IMR-90 (cell line): Measurements from ENCODE around the gene OXCT2. TPM values are rescaled to one million over a fixed set of nuclear protein-coding genes. Genes with fewer than 3 reads are reported as not detected.
"Not testable (repeated sequence)": the region's sequence is repeated elsewhere in the genome, so short reads cannot be mapped to it uniquely, and the experiment has no call there.

Source experiments
- ATAC-seq: fragments of 200-7000 bp; cut with Tn5 transposase; 2 replicates; pipeline ENCODE4 v1.9.1; 2020; ENCODE audit warnings: low read depth, mild to moderate bottlenecking, moderate library complexity
- Bru-seq: library from RNA; stranded (reverse); fragments of 400-500 nt; gene quantifications from one replicate; lab custom pipeline; 2021; lab: Mats Ljungman, UMichigan
- BruChase-seq, 2 experiments: library from RNA; stranded (reverse); fragments of 400-500 nt; gene quantifications; one replicate each; lab custom pipeline; 2021; lab: Mats Ljungman, UMichigan
- BruUV-seq: library from RNA; stranded (reverse); fragments of 400-500 nt; replicated peaks from 2 replicates; lab custom pipeline; 2021; lab: Mats Ljungman, UMichigan
- CTCF ChIA-PET: fragments of 300-600 bp; formaldehyde crosslinking; extraction: SDS; loops from one replicate; lab custom pipeline; 2021; ENCODE audit warnings: antibody characterized with exemption; lab: Yijun Ruan, JAX
- POLR2A ChIA-PET: fragments of 300-600 bp; sonication (Branson Sonifier 250); formaldehyde crosslinking; loops from one replicate; lab custom pipeline; 2022; ENCODE audit warnings: antibody characterized with exemption; ENCODE audit not compliant: unreplicated experiment; lab: Charles Lee
- DNase-seq: peaks from one replicate; pipeline ENCODE4 v3.0.0; 2013
- H2AFZ ChIP-seq: replicated peaks from 2 replicates; pipeline ENCODE3; 2013; ENCODE audit warnings: low read length, mild to moderate bottlenecking; ENCODE audit not compliant: poor library complexity
- H2AK5ac ChIP-seq: 2 replicates; pipeline ENCODE4 v1.6.1; 2013; ENCODE audit warnings: low read depth, low read length, inconsistent platforms
- H2AK9ac ChIP-seq: replicated peaks from 2 replicates; pipeline ENCODE3; 2013; ENCODE audit warnings: mild to moderate bottlenecking, low read depth, low read length, moderate library complexity; ENCODE audit not compliant: poor library complexity
- H2BK120ac ChIP-seq: 2 replicates; pipeline ENCODE4 v1.6.1; 2013; ENCODE audit warnings: low read depth, low read length, inconsistent platforms
- H2BK15ac ChIP-seq: 3 replicates; pipeline ENCODE4 v1.6.1; 2013; ENCODE audit warnings: low read depth, low read length, inconsistent platforms
- H2BK20ac ChIP-seq: 2 replicates; pipeline ENCODE4 v1.6.1; 2013; ENCODE audit warnings: low read depth, mild to moderate bottlenecking, inconsistent platforms, low read length, moderate library complexity
- H2BK5ac ChIP-seq: 2 replicates; pipeline ENCODE4 v1.6.1; 2013; ENCODE audit warnings: mild to moderate bottlenecking, low read depth, low read length, inconsistent platforms; ENCODE audit not compliant: poor library complexity, severe bottlenecking
- H3K14ac ChIP-seq: replicated peaks from 2 replicates; pipeline ENCODE4 v1.6.1; 2013; ENCODE audit warnings: low read depth, low read length, inconsistent platforms
- H3K18ac ChIP-seq: 2 replicates; pipeline ENCODE4 v1.6.1; 2013; ENCODE audit warnings: low read depth, low read length, control low read depth
- H3K23ac ChIP-seq: 2 replicates; pipeline ENCODE4 v1.6.1; 2013; ENCODE audit warnings: low read depth, low read length, inconsistent platforms
- H3K27ac ChIP-seq: 2 replicates; pipeline ENCODE4 v1.5.1; 2013; ENCODE audit warnings: mild to moderate bottlenecking, control low read depth, low read length; ENCODE audit not compliant: insufficient read depth
- H3K27me3 ChIP-seq: 2 replicates; pipeline ENCODE4 v1.6.1; 2013; ENCODE audit warnings: low read length; ENCODE audit not compliant: control insufficient read depth, insufficient read depth
- H3K36me3 ChIP-seq: 2 replicates; pipeline ENCODE4 v1.6.1; 2013; ENCODE audit warnings: low read length, mixed read lengths; ENCODE audit not compliant: control insufficient read depth, insufficient read depth
- H3K4ac ChIP-seq: 2 replicates; pipeline ENCODE4 v1.6.1; 2013; ENCODE audit warnings: low read depth, low read length, inconsistent platforms
- H3K4me1 ChIP-seq: 2 replicates; pipeline ENCODE4 v1.6.1; 2013; ENCODE audit warnings: low read length, mixed read lengths; ENCODE audit not compliant: control insufficient read depth, insufficient read depth
- H3K4me2 ChIP-seq: 2 replicates; pipeline ENCODE4 v1.6.1; 2013; ENCODE audit warnings: low read depth, mild to moderate bottlenecking, control low read depth, low read length, moderate library complexity
- H3K4me3 ChIP-seq: 2 replicates; pipeline ENCODE4 v1.5.1; 2013; ENCODE audit warnings: low read depth, mild to moderate bottlenecking, control low read depth, low read length, moderate library complexity; ENCODE audit not compliant: insufficient read depth
- H3K56ac ChIP-seq: 2 replicates; pipeline ENCODE4 v1.6.1; 2013; ENCODE audit warnings: low read length, inconsistent platforms; ENCODE audit not compliant: insufficient read depth; ENCODE audit errors: extremely low read depth
- H3K79me1 ChIP-seq, 2 experiments: 2 replicates each; pipeline ENCODE4 v1.6.1; 2013; ENCODE audit warnings: low read length in 2 of 2, inconsistent platforms in 1 of 2, low read depth in 1 of 2
- H3K9ac ChIP-seq: 2 replicates; pipeline ENCODE4 v1.6.1; 2013; ENCODE audit warnings: low read depth, low read length, control low read depth
- H3K9me1 ChIP-seq: 2 replicates; pipeline ENCODE4 v1.6.1; 2013; ENCODE audit warnings: low read length, inconsistent platforms; ENCODE audit not compliant: insufficient read depth
- H3K9me3 ChIP-seq: 2 replicates; pipeline ENCODE4 v1.6.1; 2013; ENCODE audit warnings: low read length; ENCODE audit not compliant: control insufficient read depth, insufficient read depth
- H4K20me1 ChIP-seq: 2 replicates; pipeline ENCODE4 v1.6.1; 2013; ENCODE audit warnings: low read length, inconsistent platforms; ENCODE audit not compliant: insufficient read depth
- H4K5ac ChIP-seq: 2 replicates; pipeline ENCODE4 v1.6.1; 2013; ENCODE audit warnings: mild to moderate bottlenecking, low read depth, low read length, control low read depth
- H4K8ac ChIP-seq, 2 experiments: 2 replicates each; pipeline ENCODE4 v1.6.1; 2013; ENCODE audit warnings: low read depth in 2 of 2, low read length in 2 of 2, control low read depth in 1 of 2, inconsistent platforms in 1 of 2
- H4K91ac ChIP-seq: 2 replicates; pipeline ENCODE4 v1.6.1; 2013; ENCODE audit warnings: low read depth, low read length, inconsistent platforms; ENCODE audit not compliant: insufficient read depth
- WGBS, 2 experiments: methylation state at CpG; one replicate each; pipeline versions ENCODE4 v1.1.5 to v1.1.7; 2013; ENCODE audit warnings: missing lambda C conversion rate in 2 of 2; ENCODE audit not compliant: insufficient read length in 1 of 2; ENCODE audit errors: extremely low coverage in 2 of 2; 5-methylcytosine and 5-hydroxymethylcytosine counted together
- dilution Hi-C: fragments of 300-500 bp; cut with HindIII; formaldehyde crosslinking; loops from one replicate; pipeline ENCODE4 v1.14.3; 2018; ENCODE audit warnings: low sequenced_read_pairs; ENCODE audit not compliant: unreplicated experiment
- in situ Hi-C: fragments of 300-500 bp; cut with MboI; formaldehyde crosslinking; loops from 3 replicates; pipeline ENCODE4 v1.14.3; 2019; ENCODE audit warnings: low sequenced_read_pairs, inconsistent platforms, mixed read lengths
- intact Hi-C: fragments of 100-400 bp; cut with micrococcal nuclease; formaldehyde crosslinking; loops from 2 replicates; pipeline ENCODE4 v1.10.0; 2022
- long read RNA-seq: library from polyadenylated mRNA; unstranded; transcript quantifications from one replicate; pipeline ENCODE4 v2.0.0, GENCODE V29; 2021; ENCODE audit not compliant: unreplicated experiment
- polyA plus RNA-seq, 3 experiments: library from polyadenylated mRNA; depleted of rRNA; stranded (reverse); fragments of >200 nt; gene quantifications; 2 replicates each; pipeline ENCODE4 v1.2.3, GENCODE V29; 2012; ENCODE audit warnings: low replicate concordance in 1 of 3
- total RNA-seq: library from RNA; depleted of rRNA; stranded (reverse); fragments of >200 nt; gene quantifications from 2 replicates; pipeline ENCODE4 v1.2.3, GENCODE V29; 2012; rRNA removed

OXCT2 gene
- total RNA-seq (0.18 and 0.28 TPM in 2 replicates), polyA plus RNA-seq (2012; rRNA removed) (0.22 and 0.30 TPM in 2 replicates), Bru-seq, nascent RNA (not detected), BruChase-seq, experiment 1, labeled RNA remaining after a 6-hour chase (not detected), BruChase-seq, experiment 2, labeled RNA remaining after a 2-hour chase (percentile 16 among the genes with signal in this experiment)
- polyA plus RNA-seq (2012; cell fraction: cytosol; rRNA removed): 0.26 and 0.49 TPM in 2 replicates
- 0.44 and 0.53 TPM in 2 replicates for polyA plus RNA-seq (2012; cell fraction: nucleus; rRNA removed; ENCODE audit: low replicate concordance)
- long read RNA-seq: 0 reads

DNA sequence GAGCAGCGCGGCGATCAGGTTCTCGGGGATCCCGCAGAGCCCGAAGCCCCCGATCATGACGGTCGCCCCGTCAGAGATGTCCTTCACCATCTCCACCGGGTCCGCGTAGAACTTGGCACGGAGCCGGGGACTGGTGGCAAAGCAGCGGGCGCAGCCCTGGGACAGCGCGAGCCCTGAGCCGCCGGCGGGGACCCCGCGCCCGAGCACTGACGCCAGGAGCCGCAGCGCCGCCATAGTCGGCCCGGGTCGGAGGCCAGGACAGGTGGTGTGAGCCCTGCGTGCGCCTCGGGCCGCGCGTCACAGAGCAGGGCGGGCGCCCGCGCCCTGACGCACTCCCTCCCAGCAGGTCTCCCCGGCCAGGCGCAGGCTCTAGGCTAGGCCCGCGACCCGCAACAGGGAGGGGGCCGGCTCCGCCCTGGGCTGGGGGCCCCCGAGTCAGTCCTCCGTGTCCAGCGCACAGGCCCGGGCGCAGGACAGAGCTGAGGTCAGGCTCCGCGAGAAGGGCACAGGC lies at the start of gene OXCT2:
TSS of gene OXCT2 (minus strand) at position 327 of the 511 bp plus-strand sequence. CDS start at position 234, 93 bp downstream.
- H3K4ac ChIP-seq, POLR2A ChIA-PET, H2BK120ac ChIP-seq, H3K9me3 ChIP-seq, H3K36me3 ChIP-seq, H3K18ac ChIP-seq, H2AK5ac ChIP-seq, H4K91ac ChIP-seq, H3K27me3 ChIP-seq, H3K23ac ChIP-seq, H2BK15ac ChIP-seq, intact Hi-C loops, H4K20me1 ChIP-seq, H4K5ac ChIP-seq, CTCF ChIA-PET, ATAC-seq, DNase-seq, H3K79me1 ChIP-seq, H2AK9ac ChIP-seq, H3K27ac ChIP-seq, H2BK20ac ChIP-seq, in situ Hi-C loops, H3K9ac ChIP-seq, H3K4me1 ChIP-seq, dilution Hi-C loops, H2BK5ac ChIP-seq, H3K56ac ChIP-seq, H3K9me1 ChIP-seq, BruUV-seq, H3K14ac ChIP-seq: not testable (repeated sequence)
- Histone ChIP-seq H3K4me2 (peak within 1 kb of the TSS; percentile 25; the same call in 1 of the 2 replicates), H3K4me3 (peak within 1 kb of the TSS; percentile 44), H2AFZ (peak within 1 kb of the TSS; percentile 68), H4K8ac (peak within 1 kb of the TSS; percentile 30 to 50; a peak in 1 of 4 replicates)
- no CpG with 5 or more reads among the region's 57 CpGs for WGBS, 2 experiments
